Duodenal mucosa (tissue), 2 donors: ENCODE results near the gene FTSJ1.
A peak's percentile ranks its signal among the peaks of the same experiment; 100 is the strongest.

Source experiments
- H3K27ac ChIP-seq: one replicate; pipeline ENCODE4 v1.7.0; 2013; ENCODE audit warnings: low read depth, low read length
- H3K27me3 ChIP-seq, 2 donors: one replicate each; pipeline ENCODE4 v1.7.0; 2013; ENCODE audit warnings: low read length in 2 of 2, control low read depth in 1 of 2; ENCODE audit not compliant: insufficient read depth in 2 of 2, control insufficient read depth in 1 of 2
- H3K36me3 ChIP-seq, 2 donors: one replicate each; pipeline ENCODE4 v1.7.0; 2013; ENCODE audit warnings: low read length in 2 of 2, control low read depth in 1 of 2; ENCODE audit not compliant: insufficient read depth in 2 of 2, control insufficient read depth in 1 of 2
- H3K4me1 ChIP-seq, 2 donors: one replicate each; pipeline ENCODE4 v1.7.0; 2013; ENCODE audit warnings: low read length in 2 of 2, control low read depth in 1 of 2; ENCODE audit not compliant: insufficient read depth in 2 of 2, control insufficient read depth in 1 of 2
- H3K4me3 ChIP-seq, 2 donors: one replicate each; pipeline ENCODE4 v1.7.0; 2013; ENCODE audit warnings: low read length in 2 of 2, low read depth in 1 of 2
- H3K9ac ChIP-seq, 2 donors: one replicate each; pipeline ENCODE4 v1.7.0; 2013; ENCODE audit warnings: low read length in 2 of 2, low read depth in 1 of 2
- H3K9me3 ChIP-seq, 2 donors: one replicate each; pipeline ENCODE4 v1.7.0; 2013; ENCODE audit warnings: low read length in 2 of 2, control low read depth in 1 of 2; ENCODE audit not compliant: control insufficient read depth in 1 of 2

Gene FTSJ1

DNA sequence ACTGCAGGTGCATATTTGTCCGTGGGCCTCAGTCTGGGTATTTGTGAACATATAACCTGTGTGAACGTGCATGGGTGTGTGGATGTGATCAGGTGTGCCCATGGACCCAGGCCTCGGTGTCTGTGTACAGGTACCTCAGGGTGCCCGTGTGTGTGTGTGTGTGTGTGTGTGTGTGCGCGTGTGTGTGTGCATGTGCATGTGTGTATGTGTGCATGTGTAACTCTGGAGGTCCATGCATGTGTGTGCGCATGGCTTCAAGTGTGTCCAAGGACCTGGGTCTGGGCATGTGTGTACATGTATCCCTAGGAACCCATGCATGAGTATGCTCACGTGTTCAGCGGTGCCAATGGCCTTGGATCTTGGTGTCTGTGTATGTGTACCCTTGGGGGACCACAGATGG lies 15.8 kb downstream of the FTSJ1 start:
- Histone ChIP-seq H3K27me3 (no peaks in the 10 kb centered on the region), H3K27ac (no peak overlapping the region), H3K9ac (no peak overlapping the region)

GRCh38 chrX:48492293-48492910 lies 16.4 kb downstream of the FTSJ1 start:
- H3K9me3 ChIP-seq: no peaks in the 10 kb centered on the region
- no peak overlapping the region for H3K4me3 ChIP-seq
- no peaks in the 10 kb centered on the region for H3K27me3 ChIP-seq
- H3K9ac ChIP-seq: no peak overlapping the region
- no peaks in the 10 kb centered on the region for H3K36me3 ChIP-seq
- no peak overlapping the region for H3K27ac ChIP-seq
- H3K4me1 ChIP-seq: no peaks in the 10 kb centered on the region

More for the DNA sequence above, 15.8 kb downstream of the FTSJ1 start:
- H3K4me3 ChIP-seq: no peak overlapping the region
- H3K4me1 ChIP-seq: no peaks in the 10 kb centered on the region
- no peaks in the 10 kb centered on the region for H3K9me3 ChIP-seq
- no peaks in the 10 kb centered on the region for H3K36me3 ChIP-seq

GRCh38 chrX:48493890-48494364 lies 17.9 kb downstream of the FTSJ1 start:
- Histone ChIP-seq H3K36me3 (no peaks in the 10 kb centered on the region), H3K4me3 (no peak overlapping the region), H3K9me3 (no peaks in the 10 kb centered on the region), H3K9ac (no peak overlapping the region), H3K27ac (no peak overlapping the region), H3K4me1 (no peaks in the 10 kb centered on the region), H3K27me3 (no peaks in the 10 kb centered on the region)

DNA sequence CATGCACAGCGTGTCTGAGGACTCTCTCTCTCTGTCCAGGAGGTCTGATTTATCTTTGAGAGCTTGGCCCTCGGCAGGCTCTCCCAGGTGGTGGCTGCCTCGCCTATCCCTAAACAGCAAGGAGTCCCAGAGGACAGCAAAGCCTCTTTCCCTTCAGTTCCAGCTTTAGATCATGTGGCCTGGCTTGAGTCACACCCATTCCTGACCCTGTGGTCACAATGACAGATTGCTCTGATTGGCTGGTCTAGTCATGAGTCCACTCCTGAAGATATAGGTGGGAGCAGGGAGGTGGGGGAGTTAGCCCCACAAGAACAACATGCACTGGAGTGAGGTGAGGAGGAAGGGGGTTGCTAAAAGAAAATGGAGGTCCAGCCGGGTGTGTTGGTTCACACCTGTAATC lies 20.7 kb downstream of the FTSJ1 start:
- Histone ChIP-seq H3K4me3 (no peak overlapping the region), H3K27ac (no peak overlapping the region), H3K27me3 (no peaks in the 10 kb centered on the region), H3K36me3 (no peaks in the 10 kb centered on the region), H3K9me3 (no peaks in the 10 kb centered on the region), H3K4me1 (no peaks in the 10 kb centered on the region), H3K9ac (no peak overlapping the region)

- no peak overlapping the region for H3K27ac ChIP-seq
- H3K36me3 ChIP-seq: no peaks in the 10 kb centered on the region
- H3K9ac ChIP-seq: no peak overlapping the region
- no peak overlapping the region for H3K4me3 ChIP-seq
- H3K9me3 ChIP-seq: no peaks in the 10 kb centered on the region
- no peaks in the 10 kb centered on the region for H3K27me3 ChIP-seq
- H3K4me1 ChIP-seq: no peaks in the 10 kb centered on the region
Observed at GRCh38 chrX:48497871-48498270, 21.9 kb downstream of the FTSJ1 start.

GRCh38 chrX:48498374-48498809 lies 22.4 kb downstream of the FTSJ1 start:
- Histone ChIP-seq H3K36me3 (no peaks in the 10 kb centered on the region), H3K4me1 (no peaks in the 10 kb centered on the region), H3K9me3 (no peaks in the 10 kb centered on the region), H3K4me3 (no peak overlapping the region), H3K27me3 (no peaks in the 10 kb centered on the region), H3K9ac (no peak overlapping the region), H3K27ac (no peak overlapping the region)

- H3K4me3 ChIP-seq: no peak overlapping the region
- H3K4me1 ChIP-seq: peaks cover under 1 to 3% of the 10 kb centered on the region in 2 donors
Observed at GRCh38 chrX:48504261-48504660, 28.3 kb downstream of the FTSJ1 start.

GRCh38 chrX:48505481-48505880 lies 29.5 kb downstream of the FTSJ1 start:
- H3K36me3 ChIP-seq: no peaks in the 10 kb centered on the region
- H3K9ac ChIP-seq: no peak overlapping the region
- no peak overlapping the region for H3K27ac ChIP-seq
- no peaks in the 10 kb centered on the region for H3K27me3 ChIP-seq
- peaks cover 4 to 11% of the 10 kb centered on the region in 2 donors for H3K4me1 ChIP-seq
- no peak overlapping the region for H3K4me3 ChIP-seq
- H3K9me3 ChIP-seq: no peaks in the 10 kb centered on the region

More at GRCh38 chrX:48504261-48504660, 28.3 kb downstream of the FTSJ1 start:
- Histone ChIP-seq H3K9ac (no peak overlapping the region), H3K9me3 (no peaks in the 10 kb centered on the region), H3K27ac (no peak overlapping the region), H3K27me3 (no peaks in the 10 kb centered on the region), H3K36me3 (no peaks in the 10 kb centered on the region)

DNA sequence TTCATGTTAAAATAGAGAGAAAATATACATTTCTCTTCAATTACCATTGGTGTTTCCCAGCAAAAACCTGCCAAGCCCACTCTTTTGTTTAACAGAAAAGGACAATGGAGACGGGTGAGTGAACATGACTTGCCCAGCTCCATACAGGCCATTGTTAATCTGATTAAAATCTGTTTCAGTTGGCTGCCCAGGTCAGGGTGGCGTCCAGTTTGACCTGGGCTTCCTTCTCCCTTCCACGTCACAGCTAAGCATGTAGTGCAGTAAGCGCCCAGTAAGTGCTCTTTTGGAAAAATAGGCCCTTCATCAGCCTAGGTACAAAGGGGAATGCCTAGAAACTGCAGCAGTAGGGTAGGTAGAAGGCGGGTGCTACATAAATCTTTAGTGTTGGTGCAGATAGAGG lies 31.2 kb downstream of the FTSJ1 start:
- no peaks in the 10 kb centered on the region for H3K27me3 ChIP-seq
- no peak overlapping the region for H3K27ac ChIP-seq
- H3K4me3 ChIP-seq: no peak overlapping the region
- no peaks in the 10 kb centered on the region for H3K9me3 ChIP-seq
- peaks cover 4 to 11% of the 10 kb centered on the region in 2 donors for H3K4me1 ChIP-seq
- no peaks in the 10 kb centered on the region for H3K36me3 ChIP-seq
- H3K9ac ChIP-seq: no peak overlapping the region

DNA sequence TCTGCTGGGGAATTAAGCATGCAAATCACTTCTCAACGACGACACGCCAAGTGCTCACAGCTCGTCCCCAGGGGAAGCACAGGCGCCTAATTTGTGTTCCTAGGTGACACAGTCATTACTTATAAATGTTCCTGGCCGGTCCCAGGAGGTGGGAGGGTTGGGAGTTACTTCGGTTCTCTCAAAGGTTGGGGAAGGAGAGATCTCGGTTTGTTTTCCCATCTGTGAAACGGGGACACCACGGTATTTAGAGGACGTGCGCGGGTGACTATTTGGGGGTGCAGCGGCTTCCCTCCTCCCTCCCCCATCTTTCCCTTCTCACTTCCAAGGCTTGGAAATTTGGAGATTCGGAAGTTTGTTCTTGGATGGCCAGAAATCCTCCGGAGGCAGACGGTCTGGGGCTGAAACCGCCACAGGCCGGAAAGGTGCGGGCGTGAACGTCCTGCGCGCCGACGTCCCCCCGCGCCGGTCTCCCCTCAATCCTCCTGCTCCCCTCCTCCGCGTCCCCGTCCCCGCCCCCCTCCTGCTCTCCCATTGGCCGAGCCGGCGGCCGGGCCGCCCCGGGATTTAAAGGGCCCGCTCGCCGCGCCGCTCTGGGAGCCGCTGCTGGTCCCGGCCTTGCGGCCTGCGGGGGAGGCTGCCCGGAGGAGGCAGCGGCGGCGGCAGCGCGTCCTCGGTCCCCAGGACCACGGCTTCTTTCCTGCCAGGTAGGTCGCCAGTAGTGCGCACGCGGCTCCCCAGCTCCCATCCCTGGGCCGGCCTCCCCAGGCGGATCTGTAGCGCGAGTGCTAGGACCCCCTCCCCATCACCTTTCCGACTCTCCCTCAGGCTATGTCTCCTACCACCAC lies 32.6 kb downstream of the FTSJ1 start, which contains the start of gene PORCN:
Gene PORCN (plus strand): TSS at position 593 of the 845 bp plus-strand sequence. CDS start 829 bp downstream, outside the sequence.
- Histone ChIP-seq H3K27ac (peak within 1 kb of the TSS; percentile 51), H3K4me1 (peaks cover 4 to 11% of the 10 kb centered on the region in 2 donors), H3K4me3 (peak within 1 kb of the TSS; percentile 70 to 79), H3K27me3 (no peaks in the 10 kb centered on the region), H3K36me3 (no peaks in the 10 kb centered on the region), H3K9me3 (no peaks in the 10 kb centered on the region), H3K9ac (peak within 1 kb of the TSS; percentile 65 to 69)
